ENCODE measurements around the gene RMC1. TPM values are rescaled to one million over a fixed set of nuclear protein-coding genes. Genes with fewer than 3 reads are reported as not detected.

RMC1 gene
- total RNA-seq, 1 experiment from 2014 or later: 12.9 TPM

DNA sequence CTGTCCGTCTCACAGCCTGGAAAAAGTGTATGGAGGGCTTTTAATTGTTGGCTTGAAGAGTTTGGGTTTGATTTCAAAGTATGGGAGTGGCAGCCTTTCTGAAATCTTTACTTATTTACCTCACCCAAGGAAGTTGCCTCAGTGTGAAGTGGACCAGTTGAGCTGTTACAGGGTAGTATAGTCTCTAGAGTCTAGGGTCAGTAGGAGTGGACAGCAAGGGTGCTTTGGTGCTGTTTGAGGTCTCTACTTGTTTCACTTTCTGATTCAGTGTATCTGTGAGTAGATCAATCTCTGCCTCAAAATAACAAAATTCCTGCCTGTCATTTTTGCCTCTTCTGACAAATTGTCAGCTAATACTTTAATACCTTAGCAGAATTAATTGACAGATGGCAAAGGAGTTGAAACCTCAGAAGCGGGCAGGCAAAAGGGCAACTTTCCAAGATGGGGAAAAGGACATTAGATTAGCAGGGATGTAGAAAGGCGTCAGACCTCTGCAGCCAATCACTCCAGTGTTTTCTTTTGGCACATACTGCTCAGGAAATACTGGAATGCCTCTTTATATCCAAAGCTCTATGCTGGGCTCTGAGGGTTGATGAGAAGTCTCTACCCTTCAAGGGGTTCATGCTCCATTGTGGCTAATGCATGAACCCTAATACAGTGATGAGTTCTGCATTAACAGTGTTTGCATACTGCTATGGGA, 44.3 kb upstream of the RMC1 start:
- Histone ChIP-seq H3K36me3 (ENCODE audit: control insufficient read depth, insufficient read depth, low read length) (no peaks in the 10 kb centered on the region), H3K4me1 (peaks cover 17% of the 10 kb centered on the region), H3K27me3 (replicated peaks; ENCODE audit: control insufficient read depth, insufficient read depth, low read length) (no peaks in the 10 kb centered on the region), H3K9me3 (no peaks in the 10 kb centered on the region), H3K4me3 (ENCODE audit: low read depth, low read length) (no peak overlapping the region)
- intact Hi-C loops (cut with micrococcal nuclease; ENCODE audit: unreplicated experiment): no loop called here
- peak overlapping the region; percentile 71 for H3K27ac Mint-ChIP-seq (ENCODE audit: unreplicated experiment)
- ChIA-PET CTCF (no interaction called here), POLR2A (interaction anchor here (0.8 kb wide), 1 partner anchor 199 kb away, joined by 3 read pairs; no protein-coding TSS in a partner anchor)
- H3K36me3 Mint-ChIP-seq (ENCODE audit: insufficient read depth, unreplicated experiment): peaks cover 24% of the 10 kb centered on the region
- no TSS peak for BruUV-seq (replicated peaks)
- H3K9me3 Mint-ChIP-seq (ENCODE audit: unreplicated experiment): no peaks in the 10 kb centered on the region
- TF ChIP-seq, protein P1, sequence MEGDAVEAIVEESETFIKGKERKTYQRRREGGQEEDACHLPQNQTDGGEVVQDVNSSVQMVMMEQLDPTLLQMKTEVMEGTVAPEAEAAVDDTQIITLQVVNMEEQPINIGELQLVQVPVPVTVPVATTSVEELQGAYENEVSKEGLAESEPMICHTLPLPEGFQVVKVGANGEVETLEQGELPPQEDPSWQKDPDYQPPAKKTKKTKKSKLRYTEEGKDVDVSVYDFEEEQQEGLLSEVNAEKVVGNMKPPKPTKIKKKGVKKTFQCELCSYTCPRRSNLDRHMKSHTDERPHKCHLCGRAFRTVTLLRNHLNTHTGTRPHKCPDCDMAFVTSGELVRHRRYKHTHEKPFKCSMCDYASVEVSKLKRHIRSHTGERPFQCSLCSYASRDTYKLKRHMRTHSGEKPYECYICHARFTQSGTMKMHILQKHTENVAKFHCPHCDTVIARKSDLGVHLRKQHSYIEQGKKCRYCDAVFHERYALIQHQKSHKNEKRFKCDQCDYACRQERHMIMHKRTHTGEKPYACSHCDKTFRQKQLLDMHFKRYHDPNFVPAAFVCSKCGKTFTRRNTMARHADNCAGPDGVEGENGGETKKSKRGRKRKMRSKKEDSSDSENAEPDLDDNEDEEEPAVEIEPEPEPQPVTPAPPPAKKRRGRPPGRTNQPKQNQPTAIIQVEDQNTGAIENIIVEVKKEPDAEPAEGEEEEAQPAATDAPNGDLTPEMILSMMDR (IDR thresholded peaks at IDR 0.05; ENCODE audit: insufficient read depth in 1 of 2, low read depth in 1 of 2, low read length in 1 of 2, severe bottlenecking in 1 of 2, unreplicated experiment in 1 of 2): no peak
- H3K27me3 Mint-ChIP-seq (ENCODE audit: insufficient read depth, unreplicated experiment): no peaks in the 10 kb centered on the region
- no peak overlapping the region for H3K4me3 Mint-ChIP-seq (ENCODE audit: unreplicated experiment)
- no peak for DNase-seq
- H3K4me1 Mint-ChIP-seq (ENCODE audit: low read depth, unreplicated experiment): peaks cover 29% of the 10 kb centered on the region

- Histone ChIP-seq H3K27me3 (replicated peaks; ENCODE audit: control insufficient read depth, insufficient read depth, low read length) (no peaks in the 10 kb centered on the region), H3K4me1 (peaks cover 17% of the 10 kb centered on the region), H3K4me3 (ENCODE audit: low read depth, low read length) (no peak overlapping the region), H3K9me3 (no peaks in the 10 kb centered on the region), H3K36me3 (ENCODE audit: control insufficient read depth, insufficient read depth, low read length) (no peaks in the 10 kb centered on the region)
- POLR2A ChIA-PET: no interaction called here
- BruUV-seq (replicated peaks): no TSS peak
- H3K4me3 Mint-ChIP-seq (ENCODE audit: unreplicated experiment): no peak overlapping the region
- H3K27ac Mint-ChIP-seq (ENCODE audit: unreplicated experiment): peak overlapping the region; percentile 71
- TF ChIP-seq, protein P1 (IDR thresholded peaks at IDR 0.05; ENCODE audit: insufficient read depth in 1 of 2, low read depth in 1 of 2, low read length in 1 of 2, severe bottlenecking in 1 of 2, unreplicated experiment in 1 of 2): no peak
- H3K4me1 Mint-ChIP-seq (ENCODE audit: low read depth, unreplicated experiment): peaks cover 29% of the 10 kb centered on the region
- DNase-seq: no peak
- no peaks in the 10 kb centered on the region for H3K9me3 Mint-ChIP-seq (ENCODE audit: unreplicated experiment)
- CTCF ChIA-PET: no interaction called here
- H3K27me3 Mint-ChIP-seq (ENCODE audit: insufficient read depth, unreplicated experiment): no peaks in the 10 kb centered on the region
- intact Hi-C loops (cut with micrococcal nuclease; ENCODE audit: unreplicated experiment): no loop called here
- H3K36me3 Mint-ChIP-seq (ENCODE audit: insufficient read depth, unreplicated experiment): peaks cover 25% of the 10 kb centered on the region
Measured at GRCh38 chr18:23459530-23459921, 43.8 kb upstream of the RMC1 start.

DNA sequence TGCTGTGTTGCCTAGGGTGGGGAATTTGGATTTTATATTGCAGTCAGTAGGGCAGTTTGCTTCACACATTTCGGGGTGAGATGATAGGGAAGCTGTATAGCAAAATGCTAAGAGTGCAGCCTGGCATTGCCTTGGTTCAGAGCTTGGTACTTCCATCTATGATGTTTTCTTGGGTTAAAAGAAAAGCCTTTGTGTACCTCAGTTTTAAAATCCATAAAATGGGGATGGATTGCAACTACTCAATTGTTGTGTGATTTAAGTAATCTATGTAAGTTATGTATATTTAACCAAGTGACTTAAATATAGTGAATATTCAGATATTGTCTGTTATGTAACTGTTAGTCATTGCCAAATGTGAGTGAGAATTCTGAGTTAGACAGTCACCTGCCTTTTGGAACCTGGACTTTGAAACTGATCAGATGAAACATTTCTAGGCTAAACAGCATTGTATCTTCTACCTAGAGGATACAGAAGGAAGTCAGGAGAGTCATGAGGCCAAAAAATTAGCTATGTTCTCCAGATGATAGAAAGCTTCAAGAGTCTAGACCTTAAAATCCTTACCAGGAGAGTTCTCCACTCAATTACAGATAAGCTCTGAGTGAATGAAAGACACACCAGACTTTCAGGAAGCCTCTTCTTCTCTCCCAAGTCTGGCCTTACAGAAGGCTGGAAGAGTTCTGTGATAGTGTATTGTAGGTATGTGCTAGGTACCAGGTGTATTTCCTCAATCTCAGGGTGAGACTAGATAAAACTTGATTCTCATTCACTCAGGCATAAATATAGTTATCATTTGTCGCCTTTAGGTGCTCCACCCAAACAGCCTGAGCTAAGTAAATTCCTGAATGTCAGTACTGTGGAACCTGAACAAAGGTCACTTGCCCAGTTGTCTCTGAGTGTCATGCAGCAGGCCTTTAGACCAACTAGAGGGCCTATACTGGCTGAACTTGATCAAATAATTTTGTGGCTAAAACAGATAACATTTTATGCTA, 42.7 kb upstream of the RMC1 start:
- H3K36me3 ChIP-seq (ENCODE audit: control insufficient read depth, insufficient read depth, low read length): no peaks in the 10 kb centered on the region
- no peaks in the 10 kb centered on the region for H3K9me3 ChIP-seq
- intact Hi-C loops (cut with micrococcal nuclease; ENCODE audit: unreplicated experiment): no loop called here
- H3K4me1 Mint-ChIP-seq (ENCODE audit: low read depth, unreplicated experiment): peaks cover 29% of the 10 kb centered on the region
- DNase-seq: peak; percentile 16 to 34
- ChIA-PET CTCF (interaction anchor here (0.6 kb wide), 1 partner anchor 35 kb away, joined by 3 read pairs; no protein-coding TSS in a partner anchor), POLR2A (no interaction called here)
- peaks cover 25% of the 10 kb centered on the region for H3K36me3 Mint-ChIP-seq (ENCODE audit: insufficient read depth, unreplicated experiment)
- H3K27me3 ChIP-seq (replicated peaks; ENCODE audit: control insufficient read depth, insufficient read depth, low read length): no peaks in the 10 kb centered on the region
- peak overlapping the region; percentile 5 for H3K4me3 Mint-ChIP-seq (ENCODE audit: unreplicated experiment)
- TF ChIP-seq, protein P1 (IDR thresholded peaks at IDR 0.05; ENCODE audit: insufficient read depth in 1 of 2, low read depth in 1 of 2, low read length in 1 of 2, severe bottlenecking in 1 of 2, unreplicated experiment in 1 of 2): no peak
- peak overlapping the region; percentile 71 for H3K27ac Mint-ChIP-seq (ENCODE audit: unreplicated experiment)
- H3K9me3 Mint-ChIP-seq (ENCODE audit: unreplicated experiment): no peaks in the 10 kb centered on the region
- BruUV-seq (replicated peaks): no TSS peak
- peaks cover 17% of the 10 kb centered on the region for H3K4me1 ChIP-seq
- no peaks in the 10 kb centered on the region for H3K27me3 Mint-ChIP-seq (ENCODE audit: insufficient read depth, unreplicated experiment)
- H3K4me3 ChIP-seq (ENCODE audit: low read depth, low read length): no peak overlapping the region

Measured in Caco-2 (cell line).